HEK293T (cell line): ENCODE data around the gene UFSP1.

Experiments used
- BHLHE40 ChIP-seq: fragments of 450-650 bp; IDR thresholded peaks from 2 replicates; pipeline ENCODE4 v1.6.1; 2016; ENCODE audit warnings: mild to moderate bottlenecking, moderate library complexity, borderline replicate concordance
- ELF4 ChIP-seq: fragments of 450-650 bp; IDR thresholded peaks from 2 replicates; pipeline ENCODE4 v1.6.1; 2017; ENCODE audit warnings: antibody characterized with exemption
- FOXA1 ChIP-seq: fragments of 450-650 bp; IDR thresholded peaks from 2 replicates; pipeline ENCODE4 v1.6.1; 2016; ENCODE audit warnings: mild to moderate bottlenecking
- FOXK2 ChIP-seq: fragments of 450-650 bp; IDR thresholded peaks from 2 replicates; pipeline ENCODE4 v1.6.1; 2016; ENCODE audit warnings: mild to moderate bottlenecking
- HDGF ChIP-seq: fragments of 450-650 bp; IDR thresholded peaks from 2 replicates; pipeline ENCODE4 v1.6.1; 2017; ENCODE audit warnings: antibody characterized with exemption, borderline replicate concordance
- L3MBTL2 ChIP-seq: fragments of 450-650 bp; conservative IDR thresholded peaks from 2 replicates; pipeline ENCODE4 v1.6.1; 2016; ENCODE audit warnings: mild to moderate bottlenecking
- NFRKB ChIP-seq: fragments of 450-650 bp; IDR thresholded peaks from 2 replicates; pipeline ENCODE4 v1.6.1; 2016; ENCODE audit warnings: mild to moderate bottlenecking, moderate library complexity
- SP1 ChIP-seq: fragments of 450-650 bp; IDR thresholded peaks from 2 replicates; pipeline ENCODE4 v1.6.1; 2017
- SUZ12 ChIP-seq: fragments of 450-650 bp; IDR thresholded peaks from 2 replicates; pipeline ENCODE4 v1.6.1; 2016; ENCODE audit warnings: mild to moderate bottlenecking
- TARDBP ChIP-seq: fragments of 450-650 bp; IDR thresholded peaks from 2 replicates; pipeline ENCODE4 v1.6.1; 2016
- TF ChIP-seq, protein P1 (sequence below): fragments of 450-650 bp; IDR thresholded peaks from 2 replicates; pipeline ENCODE4 v1.6.1; 2016

DNA sequence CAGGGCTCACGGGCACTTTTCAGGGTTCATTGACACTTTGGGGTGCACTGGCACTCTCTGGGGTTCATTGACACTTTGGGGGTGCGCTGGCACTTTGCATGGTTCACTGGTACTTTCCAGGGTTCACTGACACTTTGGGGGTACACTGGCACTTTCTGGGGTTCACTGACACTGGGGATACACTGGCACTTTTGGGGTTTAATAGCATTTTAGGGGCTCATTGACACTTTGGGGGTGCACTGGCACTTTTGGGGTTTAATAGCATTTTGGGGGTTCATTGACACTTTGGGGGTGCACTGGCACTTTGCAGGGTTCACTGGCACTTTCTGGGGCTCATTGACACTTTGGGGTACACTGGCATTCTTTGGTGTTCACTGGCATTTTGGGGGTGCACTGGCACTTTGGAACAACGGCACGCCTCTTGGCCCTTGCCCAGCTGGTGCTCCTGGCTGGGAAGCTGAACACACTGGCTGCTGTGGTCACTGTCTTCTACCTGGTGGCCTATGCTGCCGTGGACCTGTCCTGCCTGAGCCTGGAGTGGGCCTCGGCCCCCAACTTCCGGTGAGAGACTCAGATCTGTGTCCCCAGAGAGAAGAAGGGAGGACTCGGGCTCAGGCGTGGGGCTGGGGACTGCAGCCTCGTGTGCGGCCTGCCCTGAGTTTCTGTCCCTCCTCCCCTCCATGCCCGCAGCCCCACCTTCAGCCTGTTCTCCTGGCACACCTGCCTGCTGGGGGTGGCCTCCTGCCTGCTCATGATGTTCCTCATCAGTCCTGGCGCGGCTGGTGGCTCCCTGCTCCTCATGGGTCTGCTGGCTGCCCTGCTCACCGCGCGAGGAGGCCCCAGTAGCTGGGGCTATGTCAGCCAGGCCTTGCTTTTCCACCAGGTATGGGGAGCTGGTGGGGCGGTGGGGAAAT lies 28.6 kb downstream of the UFSP1 start:
- no peak for TF ChIP-seq NFRKB
- TF ChIP-seq SUZ12: no peak
- TF ChIP-seq SP1: no peak
- TF ChIP-seq L3MBTL2: no peak
- TF ChIP-seq FOXK2: no peak
- no peak for TF ChIP-seq FOXA1
- no peak for TF ChIP-seq ELF4
- TF ChIP-seq BHLHE40: no peak
- TF ChIP-seq, protein P1, sequence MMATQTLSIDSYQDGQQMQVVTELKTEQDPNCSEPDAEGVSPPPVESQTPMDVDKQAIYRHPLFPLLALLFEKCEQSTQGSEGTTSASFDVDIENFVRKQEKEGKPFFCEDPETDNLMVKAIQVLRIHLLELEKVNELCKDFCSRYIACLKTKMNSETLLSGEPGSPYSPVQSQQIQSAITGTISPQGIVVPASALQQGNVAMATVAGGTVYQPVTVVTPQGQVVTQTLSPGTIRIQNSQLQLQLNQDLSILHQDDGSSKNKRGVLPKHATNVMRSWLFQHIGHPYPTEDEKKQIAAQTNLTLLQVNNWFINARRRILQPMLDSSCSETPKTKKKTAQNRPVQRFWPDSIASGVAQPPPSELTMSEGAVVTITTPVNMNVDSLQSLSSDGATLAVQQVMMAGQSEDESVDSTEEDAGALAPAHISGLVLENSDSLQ: no peak
- no peak for TF ChIP-seq HDGF
- TF ChIP-seq TARDBP: no peak
